HepG2 (cell line): ENCODE data around the gene BMX. TPM values are rescaled to one million over a fixed set of nuclear protein-coding genes. Genes with fewer than 3 reads are reported as not detected.

Experiments used
- ATAC-seq: fragments of 200-7000 bp; cut with Tn5 transposase; 3 replicates; pipeline ENCODE4 v1.9.1; 2020; ENCODE audit warnings: mild to moderate bottlenecking, moderate library complexity
- BruUV-seq: library from RNA; stranded (reverse); fragments of 400-500 nt; replicated peaks from 2 replicates; lab custom pipeline; 2021; lab: Mats Ljungman, UMichigan
- CTCF ChIA-PET: fragments of 300-600 bp; formaldehyde crosslinking; extraction: SDS; loops from one replicate; lab custom pipeline; 2021; ENCODE audit warnings: low total read pairs, inconsistent platforms, low intra/inter-chr PET ratio; lab: Yijun Ruan, JAX
- POLR2A ChIA-PET: fragments of 350-600 bp; sonication (Branson Sonifier 250); formaldehyde crosslinking; loops from one replicate; lab custom pipeline; 2020; ENCODE audit warnings: antibody characterized with exemption, inconsistent platforms; lab: Yijun Ruan, JAX
- DNase-seq: peaks from one replicate; pipeline ENCODE4 v3.0.0-alpha.2; 2015; ENCODE audit warnings: low spot score
- FAIRE-seq: peaks from 3 replicates; lab custom pipeline; 2011; peaks lifted over from hg19 to GRCh38; lab: Jason Lieb, UNC
- H2AFZ ChIP-seq: one replicate; pipeline ENCODE4 v1.6.1; 2011; ENCODE audit warnings: low read length, inconsistent platforms
- H3K27ac ChIP-seq: fragments of 300-600 bp; 3 replicates; pipeline ENCODE4 v1.8.0; 2011; ENCODE audit warnings: mixed run types, mild to moderate bottlenecking, mixed read lengths, low read length, inconsistent platforms; ENCODE audit not compliant: insufficient read depth; ENCODE audit errors: extremely low read length
- H3K27me3 ChIP-seq, 2 experiments: fragments of 200-600 bp in 1 of 2; 2 replicates in 1 of 2; 3 replicates in 1 of 2; pipeline versions ENCODE4 v1.6.0 to v1.8.0; 2011; ENCODE audit warnings: low read length in 2 of 2, mild to moderate bottlenecking in 2 of 2, moderate library complexity in 2 of 2, inconsistent platforms in 1 of 2; ENCODE audit not compliant: insufficient read depth in 2 of 2, control insufficient read depth in 1 of 2
- H3K36me3 ChIP-seq, 2 experiments: fragments of 200-600 bp in 1 of 2; replicated peaks in 1 of 2; 2 replicates in 1 of 2; 3 replicates in 1 of 2; pipeline versions ENCODE4 v1.5.1 to v1.8.0; 2011; ENCODE audit warnings: low read length in 2 of 2, inconsistent platforms in 1 of 2; ENCODE audit not compliant: insufficient read depth in 2 of 2, control insufficient read depth in 1 of 2
- H3K4me1 ChIP-seq: 2 replicates; pipeline ENCODE4 v1.5.1; 2012; ENCODE audit warnings: low read length, inconsistent platforms; ENCODE audit not compliant: insufficient read depth
- H3K4me2 ChIP-seq: 2 replicates; pipeline ENCODE4 v1.6.0; 2011; ENCODE audit warnings: low read depth, low read length, inconsistent platforms
- H3K4me3 ChIP-seq, 3 experiments: fragments of 200-600 bp in 1 of 3; sonication (generic), shearing (Covaris generic) in 1 of 3; replicated peaks in 1 of 3; 2 replicates each; pipeline ENCODE4 v1.5.1; 2011 to 2016; ENCODE audit warnings: low read length in 3 of 3, inconsistent platforms in 2 of 3, low read depth in 2 of 3, mild to moderate bottlenecking in 2 of 3, control low read depth in 1 of 3, mixed read lengths in 1 of 3; ENCODE audit not compliant: insufficient read depth in 1 of 3
- H3K79me2 ChIP-seq: one replicate; pipeline ENCODE4 v1.6.1; 2011; ENCODE audit warnings: low read length, inconsistent platforms; ENCODE audit not compliant: insufficient read depth
- H3K9ac ChIP-seq: 2 replicates; pipeline ENCODE4 v1.6.0; 2011; ENCODE audit warnings: mild to moderate bottlenecking, low read depth, low read length, inconsistent platforms; ENCODE audit not compliant: insufficient read depth
- H3K9me3 ChIP-seq: 2 replicates; pipeline ENCODE4 v1.5.1; 2012; ENCODE audit warnings: mild to moderate bottlenecking, low read length
- H4K20me1 ChIP-seq: 2 replicates; pipeline ENCODE4 v1.6.0; 2011; ENCODE audit warnings: inconsistent platforms, mild to moderate bottlenecking, low read length, moderate library complexity; ENCODE audit not compliant: insufficient read depth
- ATF7-NPFF ChIP-seq: sonication (generic); formaldehyde crosslinking; IDR thresholded peaks from 2 replicates; pipeline ENCODE4 v1.8.1; 2023; ENCODE audit warnings: mild to moderate bottlenecking, low read depth, missing genetic modification reagents, moderate library complexity
- HMG20B ChIP-seq: conservative IDR thresholded peaks from 2 replicates; pipeline ENCODE4 v1.6.1; 2016; ENCODE audit warnings: missing genetic modification reagents, missing compliant biosample characterization
- TBL1XR1 ChIP-seq: fragments of 150-350 bp; IDR thresholded peaks from 2 replicates; pipeline ENCODE4 v1.6.1; 2014; ENCODE audit warnings: borderline replicate concordance, low read length; ENCODE audit not compliant: partially characterized antibody
- ZMYM2 ChIP-seq: sonication (generic); formaldehyde crosslinking; IDR thresholded peaks from 2 replicates; pipeline ENCODE4 v1.8.0; 2022; ENCODE audit warnings: mild to moderate bottlenecking, missing genetic modification reagents
- ZNF121 ChIP-seq: sonication (generic); formaldehyde crosslinking; IDR thresholded peaks from 2 replicates; pipeline ENCODE4 v1.5.0; 2020; ENCODE audit warnings: mild to moderate bottlenecking, missing genetic modification reagents
- ZNF713 ChIP-seq: sonication (generic); formaldehyde crosslinking; IDR thresholded peaks from 2 replicates; pipeline ENCODE4 v1.4.0; 2020; ENCODE audit warnings: mild to moderate bottlenecking, missing genetic modification reagents
- ZNF749 ChIP-seq: sonication (generic); formaldehyde crosslinking; IDR thresholded peaks from 2 replicates; pipeline ENCODE4 v1.8.0; 2022; ENCODE audit warnings: mild to moderate bottlenecking, missing genetic modification reagents, moderate library complexity, borderline replicate concordance
- WGBS: methylation state at CpG from one replicate; pipeline ENCODE4 v1.1.6; 2017; ENCODE audit warnings: low lambda C conversion rate; 5-methylcytosine and 5-hydroxymethylcytosine counted together
- in situ Hi-C: cut with HindIII; loops from 2 replicates; pipeline ENCODE4 v1.10.0; 2017; ENCODE audit warnings: low pct_unique_long_range_greater_than_20kb; ENCODE audit not compliant: extremely low pct_ligation_motif_present
- intact Hi-C: fragments of 100-400 bp; cut with micrococcal nuclease; formaldehyde crosslinking; loops from one replicate; pipeline ENCODE4 v1.10.0; 2022; ENCODE audit not compliant: unreplicated experiment
- polyA plus RNA-seq, 8 experiments: library from polyadenylated mRNA; depleted of rRNA in 3 of 8; stranded (reverse) in 7 of 8; unstranded in 1 of 8; fragments of >200 nt; fragmentation: Illumina TruSeq in 4 of 8; extraction: Trizol in 4 of 8; gene quantifications; 2 replicates each; pipeline versions ENCODE4 v1.2.1 to v1.2.3, GENCODE V29; 2011 to 2016; ENCODE audit warnings: low read depth in 4 of 8, missing spikeins in 1 of 8, mixed read lengths in 1 of 8; ENCODE audit not compliant: insufficient read depth in 1 of 8
- total RNA-seq, 5 experiments: library from RNA; depleted of rRNA; stranded (reverse); fragments of >200 nt; fragmentation: Illumina TruSeq; extraction: Trizol; gene quantifications; 2 replicates each; pipeline ENCODE4 v1.2.3, GENCODE V29; 2016; ENCODE audit warnings: low read depth in 1 of 5
- TF ChIP-seq, protein P1 (sequence below): sonication (generic); formaldehyde crosslinking; conservative IDR thresholded peaks from 2 replicates; pipeline ENCODE4 v1.4.0; 2020; ENCODE audit warnings: mild to moderate bottlenecking, missing genetic modification reagents, moderate library complexity
- TF ChIP-seq, protein P2 (sequence below): sonication (generic); formaldehyde crosslinking; IDR thresholded peaks from 2 replicates; pipeline ENCODE4 v1.5.1; 2020; ENCODE audit warnings: mild to moderate bottlenecking, missing genetic modification reagents
- TF ChIP-seq, protein P3 (sequence below): sonication (generic); formaldehyde crosslinking; IDR thresholded peaks from 2 replicates; pipeline ENCODE4 v1.5.1; 2020; ENCODE audit warnings: mild to moderate bottlenecking, moderate library complexity, missing genetic modification reagents

Gene BMX
- total and polyA plus RNA-seq, 2 of the 13 experiments (the other 11 are each of a cell fraction or from before 2014, with no cell fraction given) = not detected

DNA sequence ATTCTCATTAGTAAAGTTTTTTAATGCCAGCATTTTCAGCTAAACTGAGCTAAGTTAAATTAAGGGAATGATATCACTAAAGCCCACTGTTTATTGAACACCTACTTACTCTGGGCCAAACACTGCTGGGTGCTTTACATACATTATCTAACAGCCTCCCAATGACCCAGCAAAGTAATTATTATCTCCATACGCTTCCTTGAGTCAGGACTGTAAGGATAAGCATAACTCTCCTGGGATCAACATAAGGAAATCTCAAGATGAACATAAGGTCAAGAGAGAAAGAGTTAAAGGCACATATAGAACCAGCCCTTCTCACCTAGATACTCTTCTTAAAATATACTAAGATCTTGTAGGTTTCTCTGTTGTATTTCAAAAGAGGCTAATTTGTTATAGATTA, 13.7 kb downstream of the BMX start (continued):
- TF ChIP-seq, protein P1, sequence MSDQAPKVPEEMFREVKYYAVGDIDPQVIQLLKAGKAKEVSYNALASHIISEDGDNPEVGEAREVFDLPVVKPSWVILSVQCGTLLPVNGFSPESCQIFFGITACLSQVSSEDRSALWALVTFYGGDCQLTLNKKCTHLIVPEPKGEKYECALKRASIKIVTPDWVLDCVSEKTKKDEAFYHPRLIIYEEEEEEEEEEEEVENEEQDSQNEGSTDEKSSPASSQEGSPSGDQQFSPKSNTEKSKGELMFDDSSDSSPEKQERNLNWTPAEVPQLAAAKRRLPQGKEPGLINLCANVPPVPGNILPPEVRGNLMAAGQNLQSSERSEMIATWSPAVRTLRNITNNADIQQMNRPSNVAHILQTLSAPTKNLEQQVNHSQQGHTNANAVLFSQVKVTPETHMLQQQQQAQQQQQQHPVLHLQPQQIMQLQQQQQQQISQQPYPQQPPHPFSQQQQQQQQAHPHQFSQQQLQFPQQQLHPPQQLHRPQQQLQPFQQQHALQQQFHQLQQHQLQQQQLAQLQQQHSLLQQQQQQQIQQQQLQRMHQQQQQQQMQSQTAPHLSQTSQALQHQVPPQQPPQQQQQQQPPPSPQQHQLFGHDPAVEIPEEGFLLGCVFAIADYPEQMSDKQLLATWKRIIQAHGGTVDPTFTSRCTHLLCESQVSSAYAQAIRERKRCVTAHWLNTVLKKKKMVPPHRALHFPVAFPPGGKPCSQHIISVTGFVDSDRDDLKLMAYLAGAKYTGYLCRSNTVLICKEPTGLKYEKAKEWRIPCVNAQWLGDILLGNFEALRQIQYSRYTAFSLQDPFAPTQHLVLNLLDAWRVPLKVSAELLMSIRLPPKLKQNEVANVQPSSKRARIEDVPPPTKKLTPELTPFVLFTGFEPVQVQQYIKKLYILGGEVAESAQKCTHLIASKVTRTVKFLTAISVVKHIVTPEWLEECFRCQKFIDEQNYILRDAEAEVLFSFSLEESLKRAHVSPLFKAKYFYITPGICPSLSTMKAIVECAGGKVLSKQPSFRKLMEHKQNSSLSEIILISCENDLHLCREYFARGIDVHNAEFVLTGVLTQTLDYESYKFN = no peak

DNA sequence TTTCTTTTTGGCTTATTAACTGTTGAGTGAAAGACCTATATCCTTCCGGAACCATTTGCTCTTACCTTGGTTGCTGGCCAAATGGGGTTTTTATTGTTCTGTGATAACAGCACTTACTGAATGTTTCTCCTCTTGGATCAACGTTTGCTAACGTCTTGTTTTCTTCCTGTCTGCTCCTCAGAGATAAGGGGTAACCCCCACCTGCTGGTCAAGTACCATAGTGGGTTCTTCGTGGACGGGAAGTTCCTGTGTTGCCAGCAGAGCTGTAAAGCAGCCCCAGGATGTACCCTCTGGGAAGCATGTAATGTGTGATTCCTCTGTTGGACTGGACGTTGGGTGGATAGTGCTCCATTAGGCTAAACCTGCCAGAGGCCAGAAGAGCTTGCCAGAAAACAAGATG, 15.3 kb downstream of the BMX start:
- H3K79me2 ChIP-seq = no peaks in the 10 kb centered on the region
- no TSS peak for BruUV-seq
- no peaks in the 10 kb centered on the region for H3K27me3 ChIP-seq
- intact Hi-C loops (no loop called here), in situ Hi-C loops (no loop called here)
- 28% methylated on average over 6 of the region's 6 CpGs for WGBS
- POLR2A ChIA-PET = no interaction called here
- no peaks in the 10 kb centered on the region for H3K9me3 ChIP-seq
- H3K9ac ChIP-seq = no peak overlapping the region
- no peak overlapping the region for H2AFZ ChIP-seq
- no peak for FAIRE-seq
- no peak overlapping the region for H3K4me2 ChIP-seq
- no peak overlapping the region for H3K27ac ChIP-seq
- DNase-seq = no peak
- no peak overlapping the region for H3K4me3 ChIP-seq
- ATAC-seq = no peak
- no peaks in the 10 kb centered on the region for H3K4me1 ChIP-seq
- no peaks in the 10 kb centered on the region for H4K20me1 ChIP-seq
- no peaks in the 10 kb centered on the region for H3K36me3 ChIP-seq
- CTCF ChIA-PET = no interaction called here
- TF ChIP-seq ZNF749 (CRISPR knock-in tag) = no peak
- no peak for TF ChIP-seq TBL1XR1
- no peak for TF ChIP-seq ZNF121 (CRISPR knock-in tag)
- TF ChIP-seq ATF7-NPFF (CRISPR knock-in tag) = no peak
- TF ChIP-seq ZNF713 = no peak
- TF ChIP-seq, protein P2, sequence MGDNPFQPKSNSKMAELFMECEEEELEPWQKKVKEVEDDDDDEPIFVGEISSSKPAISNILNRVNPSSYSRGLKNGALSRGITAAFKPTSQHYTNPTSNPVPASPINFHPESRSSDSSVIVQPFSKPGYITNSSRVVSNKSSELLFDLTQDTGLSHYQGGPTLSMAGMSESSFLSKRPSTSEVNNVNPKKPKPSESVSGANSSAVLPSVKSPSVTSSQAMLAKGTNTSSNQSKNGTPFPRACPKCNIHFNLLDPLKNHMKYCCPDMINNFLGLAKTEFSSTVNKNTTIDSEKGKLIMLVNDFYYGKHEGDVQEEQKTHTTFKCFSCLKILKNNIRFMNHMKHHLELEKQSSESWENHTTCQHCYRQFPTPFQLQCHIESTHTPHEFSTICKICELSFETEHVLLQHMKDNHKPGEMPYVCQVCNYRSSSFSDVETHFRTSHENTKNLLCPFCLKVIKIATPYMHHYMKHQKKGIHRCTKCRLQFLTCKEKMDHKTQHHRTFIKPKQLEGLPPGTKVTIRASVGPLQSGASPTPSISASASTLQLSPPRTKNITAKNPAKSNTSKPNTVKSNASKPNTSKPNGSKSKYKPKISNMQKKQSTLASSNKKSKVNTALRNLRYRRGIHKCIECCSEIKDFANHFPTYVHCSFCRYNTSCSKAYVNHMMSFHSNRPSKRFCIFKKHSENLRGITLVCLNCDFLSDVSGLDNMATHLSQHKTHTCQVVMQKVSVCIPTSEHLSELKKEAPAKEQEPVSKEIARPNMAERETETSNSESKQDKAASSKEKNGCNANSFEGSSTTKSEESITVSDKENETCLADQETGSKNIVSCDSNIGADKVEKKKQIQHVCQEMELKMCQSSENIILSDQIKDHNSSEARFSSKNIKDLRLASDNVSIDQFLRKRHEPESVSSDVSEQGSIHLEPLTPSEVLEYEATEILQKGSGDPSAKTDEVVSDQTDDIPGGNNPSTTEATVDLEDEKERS (CRISPR knock-in tag) = no peak
- no peak for TF ChIP-seq HMG20B (CRISPR knock-in tag)
- TF ChIP-seq ZMYM2 = no peak
- TF ChIP-seq, protein P3, sequence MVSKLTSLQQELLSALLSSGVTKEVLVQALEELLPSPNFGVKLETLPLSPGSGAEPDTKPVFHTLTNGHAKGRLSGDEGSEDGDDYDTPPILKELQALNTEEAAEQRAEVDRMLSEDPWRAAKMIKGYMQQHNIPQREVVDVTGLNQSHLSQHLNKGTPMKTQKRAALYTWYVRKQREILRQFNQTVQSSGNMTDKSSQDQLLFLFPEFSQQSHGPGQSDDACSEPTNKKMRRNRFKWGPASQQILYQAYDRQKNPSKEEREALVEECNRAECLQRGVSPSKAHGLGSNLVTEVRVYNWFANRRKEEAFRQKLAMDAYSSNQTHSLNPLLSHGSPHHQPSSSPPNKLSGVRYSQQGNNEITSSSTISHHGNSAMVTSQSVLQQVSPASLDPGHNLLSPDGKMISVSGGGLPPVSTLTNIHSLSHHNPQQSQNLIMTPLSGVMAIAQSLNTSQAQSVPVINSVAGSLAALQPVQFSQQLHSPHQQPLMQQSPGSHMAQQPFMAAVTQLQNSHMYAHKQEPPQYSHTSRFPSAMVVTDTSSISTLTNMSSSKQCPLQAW = no peak
